Measurements from ENCODE around the gene CARM1. TPM values are rescaled to one million over a fixed set of nuclear protein-coding genes. Genes with fewer than 3 reads are reported as not detected.
A peak's percentile ranks its signal among the peaks of the same experiment; 100 is the strongest.
"Not testable (repeated sequence)": the region's sequence is repeated elsewhere in the genome, so short reads cannot be mapped to it uniquely, and the experiment has no call there.

CARM1 gene
- total and polyA plus RNA-seq, 8 donors = 5.2 to 21.0 (median 16.9) TPM

DNA sequence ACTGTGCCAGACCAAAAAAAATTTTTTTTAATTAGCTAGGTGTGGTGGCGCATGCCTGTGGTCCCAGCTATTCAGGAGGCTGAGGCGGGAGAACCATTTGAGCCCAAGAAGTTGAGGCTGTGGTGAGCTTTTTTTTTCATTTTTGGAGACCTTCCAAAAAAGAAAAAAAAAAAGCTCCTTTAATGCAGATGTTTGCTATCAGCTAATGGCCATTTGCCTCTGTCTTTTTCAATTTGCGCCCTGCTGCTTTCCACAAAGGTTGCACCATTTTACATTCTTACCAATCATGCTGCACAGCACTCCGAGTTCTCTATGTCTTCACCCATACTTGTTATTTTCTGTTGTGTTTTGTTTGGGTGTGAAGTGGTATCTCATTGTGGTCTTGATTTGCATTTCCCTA lies 73.9 kb downstream of the CARM1 start:
- Histone ChIP-seq H3K4me1 (peaks cover 6 to 34% (median 15%) of the 10 kb centered on the region in 4 donors), H3K9me3 (no peaks in the 10 kb centered on the region), H3K27me3 (no peaks in the 10 kb centered on the region), H3K27ac (no peak overlapping the region), H3K4me3 (no peak overlapping the region), H3K36me3 (no peaks in the 10 kb centered on the region)
- TF ChIP-seq POLR2AphosphoS5 (IDR thresholded peaks at IDR 0.05) (no peak), EP300 (IDR thresholded peaks at IDR 0.05) (no peak), POLR2A (IDR thresholded peaks at IDR 0.05) (no peak)
- TF ChIP-seq, protein P1, sequence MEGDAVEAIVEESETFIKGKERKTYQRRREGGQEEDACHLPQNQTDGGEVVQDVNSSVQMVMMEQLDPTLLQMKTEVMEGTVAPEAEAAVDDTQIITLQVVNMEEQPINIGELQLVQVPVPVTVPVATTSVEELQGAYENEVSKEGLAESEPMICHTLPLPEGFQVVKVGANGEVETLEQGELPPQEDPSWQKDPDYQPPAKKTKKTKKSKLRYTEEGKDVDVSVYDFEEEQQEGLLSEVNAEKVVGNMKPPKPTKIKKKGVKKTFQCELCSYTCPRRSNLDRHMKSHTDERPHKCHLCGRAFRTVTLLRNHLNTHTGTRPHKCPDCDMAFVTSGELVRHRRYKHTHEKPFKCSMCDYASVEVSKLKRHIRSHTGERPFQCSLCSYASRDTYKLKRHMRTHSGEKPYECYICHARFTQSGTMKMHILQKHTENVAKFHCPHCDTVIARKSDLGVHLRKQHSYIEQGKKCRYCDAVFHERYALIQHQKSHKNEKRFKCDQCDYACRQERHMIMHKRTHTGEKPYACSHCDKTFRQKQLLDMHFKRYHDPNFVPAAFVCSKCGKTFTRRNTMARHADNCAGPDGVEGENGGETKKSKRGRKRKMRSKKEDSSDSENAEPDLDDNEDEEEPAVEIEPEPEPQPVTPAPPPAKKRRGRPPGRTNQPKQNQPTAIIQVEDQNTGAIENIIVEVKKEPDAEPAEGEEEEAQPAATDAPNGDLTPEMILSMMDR (IDR thresholded peaks at IDR 0.05) = no peak
- DNase-seq = no peak
- intact Hi-C loops (cut with DNase I; ENCODE audit: low total_unique reads) = no loop called here
- 88 to 93% (median 92%) methylated on average over 4 of the region's 4 CpGs for WGBS, 5 donors

DNA sequence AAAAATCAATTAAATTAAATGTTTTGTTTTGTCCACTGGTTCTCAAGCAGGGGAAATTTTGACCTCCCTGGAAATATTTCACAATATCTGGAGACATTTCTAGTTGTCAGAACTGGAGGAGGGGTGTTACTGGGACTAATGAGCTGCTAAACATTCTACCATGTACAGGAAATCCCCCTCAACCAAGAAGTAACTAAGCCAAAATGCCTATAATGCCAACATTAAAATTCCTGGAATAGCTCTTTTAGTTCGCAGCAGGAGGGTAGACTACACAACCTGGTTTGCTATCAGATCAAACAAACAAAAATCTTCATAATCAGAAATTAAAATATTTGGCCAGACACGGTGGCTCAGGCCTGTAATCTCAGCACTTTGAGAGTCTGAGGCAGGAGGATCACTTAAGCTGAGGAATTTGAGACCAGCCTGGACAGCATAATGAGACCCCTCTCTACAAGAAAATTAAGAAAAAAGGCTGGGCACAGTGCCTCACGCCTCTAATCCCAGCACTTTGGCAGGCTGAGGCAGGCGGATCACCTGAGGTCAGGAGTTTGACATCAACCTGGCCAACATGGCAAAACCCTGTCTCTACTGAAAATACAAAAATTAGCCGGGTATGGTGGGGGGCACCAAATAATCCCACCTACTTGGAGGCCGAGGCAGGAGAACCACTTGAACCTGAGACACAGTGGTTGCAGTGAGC lies 75.8 kb downstream of the CARM1 start:
- Histone ChIP-seq H3K36me3 (no peaks in the 10 kb centered on the region), H3K9me3 (no peaks in the 10 kb centered on the region), H3K27ac (peak overlapping the region in 2 of 5 donors; percentile 5 to 34), H3K27me3 (no peaks in the 10 kb centered on the region), H3K4me1 (peaks cover 4 to 17% (median 6%) of the 10 kb centered on the region in 4 donors), H3K4me3 (no peak overlapping the region)
- no peak for DNase-seq
- no peak for TF ChIP-seq POLR2AphosphoS5 (IDR thresholded peaks at IDR 0.05)
- TF ChIP-seq, protein P1 (IDR thresholded peaks at IDR 0.05) = no peak
- no peak for TF ChIP-seq POLR2A (IDR thresholded peaks at IDR 0.05)
- 48 to 65% (median 54%) methylated on average over 6 of the region's 6 CpGs for WGBS, 5 donors
- intact Hi-C loops (cut with DNase I; ENCODE audit: low total_unique reads) = no loop called here

DNA sequence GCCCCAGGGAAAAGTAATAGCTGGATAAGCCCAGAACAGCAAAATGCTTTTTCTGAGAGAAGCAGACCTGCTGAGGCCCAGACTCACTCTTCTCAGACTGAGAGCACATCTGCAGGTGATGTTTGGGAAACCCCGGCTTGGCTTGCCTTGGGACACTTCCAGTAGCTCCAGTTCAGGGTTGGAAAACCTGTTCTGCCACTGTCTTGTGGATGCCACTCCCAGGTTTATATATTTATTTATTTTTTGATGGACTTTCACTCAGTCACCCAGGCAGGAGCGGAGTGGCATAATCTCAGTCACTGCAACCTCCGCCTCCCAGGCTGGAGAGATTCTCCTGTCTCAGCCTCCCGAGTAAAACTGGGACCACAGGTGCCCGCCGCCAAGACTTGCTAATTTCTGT lies 81.5 kb downstream of the CARM1 start:
- no peak overlapping the region for H3K27ac ChIP-seq
- peaks cover 0 to 10% (median 0%) of the 10 kb centered on the region in 4 donors for H3K4me1 ChIP-seq
- no peaks in the 10 kb centered on the region for H3K36me3 ChIP-seq
- H3K4me3 ChIP-seq = no peak overlapping the region
- intact Hi-C loops (cut with DNase I; ENCODE audit: low total_unique reads) = no loop called here
- no peaks in the 10 kb centered on the region for H3K9me3 ChIP-seq
- H3K27me3 ChIP-seq = no peaks in the 10 kb centered on the region
- DNase-seq = peak in 1 of 2 donors; percentile 33
- WGBS, 5 donors = 66 to 79% (median 72%) methylated on average over 6 of the region's 6 CpGs
- TF ChIP-seq POLR2AphosphoS5 (IDR thresholded peaks at IDR 0.05) (no peak), EP300 (IDR thresholded peaks at IDR 0.05) (no peak), POLR2A (IDR thresholded peaks at IDR 0.05) (no peak)
- TF ChIP-seq, protein P1 (IDR thresholded peaks at IDR 0.05) = no peak

GRCh38 chr19:10959277-10959968 lies 88.1 kb downstream of the CARM1 start:
- peak overlapping the region; percentile 90 to 98 (median 96) for H3K27ac ChIP-seq
- H3K4me1 ChIP-seq = peaks cover 15 to 39% (median 33%) of the 10 kb centered on the region in 4 donors
- intact Hi-C loops (cut with DNase I; ENCODE audit: low total_unique reads); H3K36me3 ChIP-seq; H3K9me3 ChIP-seq; DNase-seq; H3K27me3 ChIP-seq: not testable (repeated sequence)
- whole genome bisulfite sequencing, 5 donors = 91 to 95% (median 94%) methylated on average over 19 of the region's 19 CpGs
- peak overlapping the region in 3 of 4 donors; percentile 55 to 90 (median 81) for H3K4me3 ChIP-seq

Measured in stomach (tissue), 9 donors.